HEK293 (cell line): ENCODE measurements around the gene DHRS7B.

ENCODE experiments used
- CTCF ChIA-PET: fragments of 350-600 bp; formaldehyde crosslinking; extraction: SDS; loops from one replicate; lab custom pipeline; 2021; ENCODE audit warnings: antibody characterized with exemption; lab: Yijun Ruan, JAX
- POLR2A ChIA-PET: fragments of 300-600 bp; formaldehyde crosslinking; extraction: SDS; loops from one replicate; lab custom pipeline; 2020; ENCODE audit warnings: antibody characterized with exemption, inconsistent platforms; lab: Yijun Ruan, JAX
- H3K27ac ChIP-seq: fragments of 200-500 bp; sonication (Bioruptor generic); 2 replicates; pipeline ENCODE4 v1.5.1; 2014; ENCODE audit warnings: low read depth, low read length, control low read depth, inconsistent platforms; ENCODE audit errors: extremely low read depth
- H3K36me3 ChIP-seq, 2 experiments: fragments of 200-500 bp in 1 of 2; sonication (Bioruptor generic) in 1 of 2; 1 replicate in 1 of 2; 2 replicates in 1 of 2; pipeline ENCODE4 v1.5.1; 2014 to 2017; ENCODE audit warnings: inconsistent platforms in 2 of 2, low read length in 2 of 2; ENCODE audit not compliant: control insufficient read depth in 2 of 2, insufficient read depth in 1 of 2
- H3K4me1 ChIP-seq: fragments of 200-500 bp; sonication (Bioruptor generic); 2 replicates; pipeline ENCODE4 v1.5.1; 2014; ENCODE audit warnings: mild to moderate bottlenecking, low read length, inconsistent platforms; ENCODE audit not compliant: control insufficient read depth, insufficient read depth
- H3K4me3 ChIP-seq: 2 replicates; pipeline ENCODE4 v1.5.1; 2011; ENCODE audit warnings: low read depth, mild to moderate bottlenecking, control low read depth, low read length, moderate library complexity
- H3K9me3 ChIP-seq: fragments of 200-500 bp; sonication (Bioruptor generic); 2 replicates; pipeline ENCODE4 v1.5.1; 2014; ENCODE audit warnings: low read depth, low read length, inconsistent platforms; ENCODE audit not compliant: control insufficient read depth, insufficient read depth
- ATF2 ChIP-seq: fragments of 450-650 bp; formaldehyde crosslinking; IDR thresholded peaks from 2 replicates; pipeline ENCODE4 v1.5.1; 2016; ENCODE audit warnings: missing biosample characterization, missing genetic modification characterization, low read depth
- BCL6B ChIP-seq: fragments of 450-650 bp; formaldehyde crosslinking; IDR thresholded peaks from 2 replicates; pipeline ENCODE4 v1.5.1; 2017; ENCODE audit warnings: missing biosample characterization, missing genetic modification characterization
- GFI1B ChIP-seq: fragments of 450-650 bp; formaldehyde crosslinking; IDR thresholded peaks from 2 replicates; pipeline ENCODE4 v1.5.1; 2016; ENCODE audit warnings: missing biosample characterization, missing genetic modification characterization
- GLIS1 ChIP-seq: fragments of 450-650 bp; formaldehyde crosslinking; IDR thresholded peaks from 2 replicates; pipeline ENCODE4 v1.5.1; 2016; ENCODE audit warnings: missing biosample characterization, missing genetic modification characterization
- GLIS2 ChIP-seq: fragments of 450-650 bp; formaldehyde crosslinking; IDR thresholded peaks from 2 replicates; pipeline ENCODE4 v1.5.1; 2016; ENCODE audit warnings: missing biosample characterization, missing genetic modification characterization
- REPIN1 ChIP-seq: fragments of 450-650 bp; formaldehyde crosslinking; IDR thresholded peaks from 2 replicates; pipeline ENCODE4 v1.5.1; 2017; ENCODE audit warnings: missing biosample characterization, missing genetic modification characterization, low read depth
- YY1 ChIP-seq: fragments of 450-650 bp; formaldehyde crosslinking; IDR thresholded peaks from 2 replicates; pipeline ENCODE4 v1.5.1; 2018; ENCODE audit warnings: missing biosample characterization, missing genetic modification characterization
- ZBTB44 ChIP-seq: fragments of 450-650 bp; IDR thresholded peaks from 2 replicates; pipeline ENCODE4 v1.5.1; 2018; ENCODE audit warnings: missing biosample characterization, mild to moderate bottlenecking, missing genetic modification characterization
- ZFP3 ChIP-seq: fragments of 450-650 bp; formaldehyde crosslinking; IDR thresholded peaks from 2 replicates; pipeline ENCODE4 v1.5.1; 2016; ENCODE audit warnings: low read depth, missing biosample characterization, missing genetic modification characterization
- ZFP69B ChIP-seq: fragments of 450-650 bp; formaldehyde crosslinking; IDR thresholded peaks from 2 replicates; pipeline ENCODE4 v1.5.1; 2016; ENCODE audit warnings: missing biosample characterization, missing genetic modification characterization
- ZNF138 ChIP-seq: fragments of 450-650 bp; formaldehyde crosslinking; IDR thresholded peaks from 2 replicates; pipeline ENCODE4 v1.5.1; 2016; ENCODE audit warnings: missing biosample characterization, missing genetic modification characterization, borderline replicate concordance
- ZNF202 ChIP-seq: fragments of 450-650 bp; formaldehyde crosslinking; IDR thresholded peaks from 2 replicates; pipeline ENCODE4 v1.5.1; 2016; ENCODE audit warnings: missing biosample characterization, missing genetic modification characterization, borderline replicate concordance
- ZNF274 ChIP-seq, 2 experiments: fragments of 200-500 bp in 1 of 2; fragments of 450-650 bp in 1 of 2; sonication (Bioruptor generic) in 1 of 2; formaldehyde crosslinking in 1 of 2; IDR thresholded peaks; 2 replicates each; pipeline versions ENCODE4 v1.5.1 to v1.6.1; 2014 to 2016; ENCODE audit warnings: borderline replicate concordance in 1 of 2, inconsistent platforms in 1 of 2, low read length in 1 of 2, missing biosample characterization in 1 of 2, missing genetic modification characterization in 1 of 2
- ZNF37A ChIP-seq: fragments of 450-650 bp; IDR thresholded peaks from 2 replicates; pipeline ENCODE4 v1.5.1; 2018; ENCODE audit warnings: missing biosample characterization, missing genetic modification characterization
- ZNF596 ChIP-seq: fragments of 450-650 bp; IDR thresholded peaks from 2 replicates; pipeline ENCODE4 v1.5.0; 2018; ENCODE audit warnings: missing biosample characterization, mild to moderate bottlenecking, missing genetic modification characterization, moderate library complexity
- ZSCAN16 ChIP-seq: fragments of 450-650 bp; formaldehyde crosslinking; IDR thresholded peaks from 2 replicates; pipeline ENCODE4 v1.5.1; 2016; ENCODE audit warnings: missing biosample characterization, missing genetic modification characterization
- ZSCAN5A ChIP-seq: fragments of 450-650 bp; formaldehyde crosslinking; IDR thresholded peaks from 2 replicates; pipeline ENCODE4 v1.5.1; 2016; ENCODE audit warnings: missing biosample characterization, missing genetic modification characterization
- TF ChIP-seq, protein P1 (sequence below): fragments of 450-650 bp; formaldehyde crosslinking; IDR thresholded peaks from 2 replicates; pipeline ENCODE4 v1.5.1; 2016; ENCODE audit warnings: missing biosample characterization, missing genetic modification characterization

DHRS7B gene

GRCh38 chr17:21186399-21187187, 59.8 kb downstream of the DHRS7B start:
- H3K4me1 ChIP-seq = no peaks in the 10 kb centered on the region
- ChIA-PET CTCF (interaction anchor here (0.5 kb wide), 1 partner anchor 145 kb away, joined by 3 read pairs; no protein-coding TSS in a partner anchor), POLR2A (interaction anchor here (0.6 kb wide), 1 partner anchor 11 kb away, joined by 3 read pairs; no protein-coding TSS in a partner anchor)
- H3K4me3 ChIP-seq = no peak overlapping the region
- H3K9me3 ChIP-seq = no peaks in the 10 kb centered on the region
- no peak overlapping the region for H3K27ac ChIP-seq
- TF ChIP-seq ZFP69B (tag by site-specific recombination) (no peak), ATF2 (tag by site-specific recombination) (no peak), BCL6B (tag by site-specific recombination) (no peak), ZSCAN5A (tag by site-specific recombination) (no peak), ZNF596 (no peak), REPIN1 (no peak), YY1 (tag by site-specific recombination) (no peak), ZNF202 (no peak), GLIS1 (tag by site-specific recombination) (no peak), GFI1B (no peak), ZSCAN16 (tag by site-specific recombination) (no peak), ZNF138 (no peak), ZBTB44 (tag by site-specific recombination) (no peak), ZNF274 (IDR thresholded peaks at IDR 0.05; ENCODE audit: low read length) (no peak), ZNF274 (tag by site-specific recombination; IDR thresholded peaks at IDR 0.05; ENCODE audit: borderline replicate concordance) (no peak), ZNF37A (tag by site-specific recombination) (no peak)
- TF ChIP-seq, protein P1, sequence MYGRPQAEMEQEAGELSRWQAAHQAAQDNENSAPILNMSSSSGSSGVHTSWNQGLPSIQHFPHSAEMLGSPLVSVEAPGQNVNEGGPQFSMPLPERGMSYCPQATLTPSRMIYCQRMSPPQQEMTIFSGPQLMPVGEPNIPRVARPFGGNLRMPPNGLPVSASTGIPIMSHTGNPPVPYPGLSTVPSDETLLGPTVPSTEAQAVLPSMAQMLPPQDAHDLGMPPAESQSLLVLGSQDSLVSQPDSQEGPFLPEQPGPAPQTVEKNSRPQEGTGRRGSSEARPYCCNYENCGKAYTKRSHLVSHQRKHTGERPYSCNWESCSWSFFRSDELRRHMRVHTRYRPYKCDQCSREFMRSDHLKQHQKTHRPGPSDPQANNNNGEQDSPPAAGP = no peak
- H3K36me3 ChIP-seq = peaks cover 6 to 62% of the 10 kb centered on the region in 2 experiments

GRCh38 chr17:21189361-21189760, 62.6 kb downstream of the DHRS7B start:
- no peak for TF ChIP-seq ZFP3 (tag by site-specific recombination)
- no peak for TF ChIP-seq GLIS2
- Histone ChIP-seq H3K36me3 (peaks cover 10 to 61% of the 10 kb centered on the region in 2 experiments), H3K4me3 (no peak overlapping the region), H3K9me3 (no peaks in the 10 kb centered on the region), H3K27ac (no peak overlapping the region), H3K4me1 (no peaks in the 10 kb centered on the region)
- ChIA-PET CTCF (interaction anchor here (0.8 kb wide), 1 partner anchor 90 kb away, joined by 3 read pairs; no protein-coding TSS in a partner anchor), POLR2A (no interaction called here)
